ENCODE results near the gene LRP8. TPM values are rescaled to one million over a fixed set of nuclear protein-coding genes. Genes with fewer than 3 reads are reported as not detected.
A peak's percentile ranks its signal among the peaks of the same experiment; 100 is the strongest.
"Not testable (repeated sequence)": the region's sequence is repeated elsewhere in the genome, so short reads cannot be mapped to it uniquely, and the experiment has no call there.

LRP8 gene
- total RNA-seq, 4 donors from 2014 or later: 0.36 to 4.2 (median 1.4) TPM

DNA sequence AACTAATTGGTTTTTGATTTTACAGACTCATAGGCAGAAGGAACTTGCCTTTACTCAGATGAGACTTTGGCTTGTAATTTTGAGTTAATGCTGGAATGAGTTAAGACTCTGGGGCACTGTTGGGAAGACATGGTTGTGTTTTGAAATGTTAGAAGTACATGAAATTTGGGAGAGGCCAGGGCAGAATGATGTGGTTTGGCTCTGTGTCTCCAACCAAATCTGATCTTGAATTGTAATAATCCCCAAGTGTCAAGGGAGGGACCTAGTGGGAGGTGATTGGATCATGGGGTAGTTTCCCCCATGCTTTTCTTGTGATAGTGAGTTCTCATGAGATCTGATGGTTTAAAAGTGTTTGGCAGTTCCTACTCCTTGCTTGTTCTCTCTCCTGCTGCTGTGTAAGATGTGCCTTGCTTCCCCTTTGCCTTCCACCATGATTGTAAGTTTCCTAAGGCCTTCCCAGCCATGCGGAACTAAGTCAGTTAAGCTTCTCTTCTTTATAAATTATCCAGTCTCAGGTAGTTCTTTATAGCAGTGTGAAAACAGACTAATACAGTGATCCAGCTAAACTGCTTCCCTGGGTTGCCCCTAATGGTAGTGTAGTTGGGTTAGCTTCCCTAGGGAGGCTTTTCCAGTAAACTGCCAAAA is 121.0 kb downstream of the LRP8 start:
- ATAC-seq: no peak
- TF ChIP-seq, protein P1, sequence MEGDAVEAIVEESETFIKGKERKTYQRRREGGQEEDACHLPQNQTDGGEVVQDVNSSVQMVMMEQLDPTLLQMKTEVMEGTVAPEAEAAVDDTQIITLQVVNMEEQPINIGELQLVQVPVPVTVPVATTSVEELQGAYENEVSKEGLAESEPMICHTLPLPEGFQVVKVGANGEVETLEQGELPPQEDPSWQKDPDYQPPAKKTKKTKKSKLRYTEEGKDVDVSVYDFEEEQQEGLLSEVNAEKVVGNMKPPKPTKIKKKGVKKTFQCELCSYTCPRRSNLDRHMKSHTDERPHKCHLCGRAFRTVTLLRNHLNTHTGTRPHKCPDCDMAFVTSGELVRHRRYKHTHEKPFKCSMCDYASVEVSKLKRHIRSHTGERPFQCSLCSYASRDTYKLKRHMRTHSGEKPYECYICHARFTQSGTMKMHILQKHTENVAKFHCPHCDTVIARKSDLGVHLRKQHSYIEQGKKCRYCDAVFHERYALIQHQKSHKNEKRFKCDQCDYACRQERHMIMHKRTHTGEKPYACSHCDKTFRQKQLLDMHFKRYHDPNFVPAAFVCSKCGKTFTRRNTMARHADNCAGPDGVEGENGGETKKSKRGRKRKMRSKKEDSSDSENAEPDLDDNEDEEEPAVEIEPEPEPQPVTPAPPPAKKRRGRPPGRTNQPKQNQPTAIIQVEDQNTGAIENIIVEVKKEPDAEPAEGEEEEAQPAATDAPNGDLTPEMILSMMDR (IDR thresholded peaks at IDR 0.05 in 4 of 5, conservative IDR thresholded peaks at IDR 0.05 in 1 of 5): no peak
- TF ChIP-seq POLR2A (IDR thresholded peaks at IDR 0.05): no peak

DNA sequence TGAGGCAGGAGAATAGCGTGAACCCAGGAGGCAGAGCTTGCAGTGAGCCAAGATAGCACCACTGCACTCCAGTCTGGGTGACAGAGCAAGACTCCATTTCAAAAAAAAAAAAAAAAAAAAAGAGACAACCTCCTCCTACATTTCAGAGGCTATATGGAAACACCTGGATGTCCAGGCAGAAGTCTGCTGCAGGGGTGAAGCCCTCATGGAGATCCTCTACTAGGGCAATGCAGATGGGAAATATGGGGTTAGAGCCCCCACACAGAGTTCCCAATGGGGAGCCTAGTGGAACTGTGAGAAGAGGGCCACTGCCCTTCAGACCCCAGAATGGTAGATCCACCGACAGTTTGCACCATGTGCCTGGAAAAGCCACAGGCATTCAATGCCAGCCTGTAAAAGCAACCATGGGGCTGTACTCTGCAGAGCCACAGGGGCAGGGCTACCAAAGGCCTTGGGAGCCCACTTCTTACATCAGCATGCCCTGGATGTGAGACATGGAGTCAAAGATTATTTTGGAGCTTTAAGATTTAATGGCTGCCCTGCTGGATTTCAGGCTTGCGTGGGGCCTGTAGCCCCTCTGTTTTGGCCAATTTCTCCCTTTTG is 121.7 kb downstream of the LRP8 start:
- intact Hi-C loops (cut with DNase I; ENCODE audit: low total_unique reads); H3K27me3 ChIP-seq; H3K27ac ChIP-seq; ATAC-seq; in situ Hi-C loops (cut with MboI; ENCODE audit: low sequenced_read_pairs in 4 of 4); H3K9me3 ChIP-seq; H3K4me1 ChIP-seq; H3K4me3 ChIP-seq; DNase-seq: not testable (repeated sequence)
- H3K36me3 ChIP-seq: peaks cover 0 to 75% of the 10 kb centered on the region in 2 donors

More for the DNA sequence above, 121.0 kb downstream of the LRP8 start:
- intact Hi-C loops (cut with DNase I; ENCODE audit: low total_unique reads) (no loop called here), in situ Hi-C loops (cut with MboI; ENCODE audit: low sequenced_read_pairs in 4 of 4) (no loop called here)
- Histone ChIP-seq H3K4me3 (no peak overlapping the region), H3K4me1 (no peaks in the 10 kb centered on the region), H3K9me3 (no peaks in the 10 kb centered on the region), H3K27ac (no peak overlapping the region), H3K36me3 (peaks cover 0 to 81% of the 10 kb centered on the region in 2 donors), H3K27me3 (no peaks in the 10 kb centered on the region)
- DNase-seq: no peak

DNA sequence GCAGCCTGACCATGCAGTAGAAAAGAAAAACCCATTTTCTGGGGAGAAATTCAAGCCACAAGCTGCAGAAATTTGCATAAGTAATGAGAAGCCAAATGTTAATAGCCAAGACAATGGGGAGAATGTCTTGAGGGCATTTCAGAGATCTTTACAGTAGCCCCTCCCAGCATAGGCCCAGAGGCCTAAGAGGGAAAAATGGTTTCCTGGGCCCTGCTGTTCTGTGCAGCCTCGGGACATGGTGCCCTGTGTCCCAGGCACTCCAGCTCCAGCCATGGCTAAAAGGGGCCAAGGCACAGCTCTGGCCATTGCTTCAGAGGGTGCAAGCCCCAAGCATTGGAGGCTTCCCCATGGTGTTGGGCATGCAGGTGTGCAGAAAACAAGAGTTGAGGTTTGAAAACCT is 122.4 kb downstream of the LRP8 start:
- H3K9me3 ChIP-seq, ATAC-seq: not testable (repeated sequence)

DNA sequence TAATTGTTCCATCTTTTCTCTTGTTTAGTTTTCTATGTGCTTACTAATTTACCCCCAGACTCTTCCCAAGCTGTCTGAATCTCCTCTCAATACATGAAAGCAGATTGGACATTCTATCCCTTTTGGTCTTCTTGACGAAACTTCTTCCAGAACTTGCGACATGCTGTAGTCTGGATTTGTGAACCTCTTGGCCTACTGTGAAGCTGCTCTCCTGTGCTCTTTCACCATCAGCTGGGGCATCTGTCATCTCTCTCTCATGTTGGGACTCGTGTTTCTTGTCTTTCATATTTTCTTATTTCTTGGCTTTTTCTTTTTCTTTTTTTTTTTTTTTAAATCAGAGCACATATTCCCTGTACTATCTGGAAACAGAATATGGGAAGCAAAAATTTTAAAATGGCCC is 124.4 kb downstream of the LRP8 start:
- Histone ChIP-seq H3K27ac (no peak overlapping the region), H3K27me3 (no peaks in the 10 kb centered on the region), H3K9me3 (no peaks in the 10 kb centered on the region), H3K4me1 (peaks cover 8 to 9% of the 10 kb centered on the region in 2 donors), H3K4me3 (no peak overlapping the region), H3K36me3 (peaks cover 0 to 48% of the 10 kb centered on the region in 2 donors)
- TF ChIP-seq, protein P1 (IDR thresholded peaks at IDR 0.05 in 4 of 5, conservative IDR thresholded peaks at IDR 0.05 in 1 of 5): no peak
- no peak for TF ChIP-seq POLR2A (IDR thresholded peaks at IDR 0.05)
- intact Hi-C loops (cut with DNase I; ENCODE audit: low total_unique reads): no loop called here
- ATAC-seq: no peak
- DNase-seq: no peak
- in situ Hi-C loops (cut with MboI; ENCODE audit: low sequenced_read_pairs in 4 of 4): no loop called here

More for the DNA sequence above, 122.4 kb downstream of the LRP8 start:
- intact Hi-C loops (cut with DNase I; ENCODE audit: low total_unique reads); H3K27me3 ChIP-seq; DNase-seq; H3K4me1 ChIP-seq; H3K27ac ChIP-seq; in situ Hi-C loops (cut with MboI; ENCODE audit: low sequenced_read_pairs in 4 of 4); H3K4me3 ChIP-seq: not testable (repeated sequence)
- H3K36me3 ChIP-seq: peaks cover 0 to 68% of the 10 kb centered on the region in 2 donors

DNA sequence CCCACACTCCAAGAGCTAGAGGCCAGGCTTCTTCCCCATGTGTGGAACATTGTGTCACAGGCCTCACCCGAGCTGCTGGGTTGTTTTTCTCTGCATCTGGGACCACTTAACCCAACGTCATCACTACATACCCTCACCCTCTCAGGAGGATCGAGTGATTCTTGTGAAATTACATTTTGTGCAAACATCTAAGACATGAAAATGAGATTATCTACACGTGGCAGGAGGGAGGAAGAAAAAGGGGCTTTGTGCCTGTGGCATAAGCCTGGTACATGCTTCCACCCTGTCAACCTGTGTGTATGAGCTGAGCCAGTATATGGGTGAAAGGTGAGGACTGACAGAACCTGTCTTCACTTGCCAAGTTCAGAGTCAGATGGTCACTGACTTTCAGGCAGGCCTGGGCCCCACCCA is 129.6 kb downstream of the LRP8 start:
- intact Hi-C loops (cut with DNase I; ENCODE audit: low total_unique reads): loop anchor here (5.0 kb wide), 1 partner anchor 749 kb away; the partner anchor contains the start of genes IFT25 and LRRC42
- ATAC-seq (peak; percentile 45 to 53), DNase-seq (peak in 1 of 2 donors; percentile 23)
- peak overlapping the region; percentile 88 to 98 (median 96) for H3K27ac ChIP-seq
- H3K27me3 ChIP-seq: no peaks in the 10 kb centered on the region
- peak overlapping the region in 3 of 4 donors; percentile 83 to 94 (median 83) for H3K4me3 ChIP-seq
- peaks cover 27 to 30% of the 10 kb centered on the region in 2 donors for H3K4me1 ChIP-seq
- no peaks in the 10 kb centered on the region for H3K9me3 ChIP-seq
- peaks cover 0 to 13% of the 10 kb centered on the region in 2 donors for H3K36me3 ChIP-seq
- in situ Hi-C loops (cut with MboI; ENCODE audit: low sequenced_read_pairs in 4 of 4): loop anchor here in 3 of 4 donors (25.0 kb wide), 2 partner anchors 286 to 486 kb away; partner anchors contain the start of gene ECHDC2 (in 2 of the 3)
- TF ChIP-seq POLR2A (IDR thresholded peaks at IDR 0.05): peak in 1 of 2 donors; percentile 14
- TF ChIP-seq, protein P1 (IDR thresholded peaks at IDR 0.05 in 4 of 5, conservative IDR thresholded peaks at IDR 0.05 in 1 of 5): no peak
